ENCODE results near the gene MLH1.

Gene MLH1

DNA sequence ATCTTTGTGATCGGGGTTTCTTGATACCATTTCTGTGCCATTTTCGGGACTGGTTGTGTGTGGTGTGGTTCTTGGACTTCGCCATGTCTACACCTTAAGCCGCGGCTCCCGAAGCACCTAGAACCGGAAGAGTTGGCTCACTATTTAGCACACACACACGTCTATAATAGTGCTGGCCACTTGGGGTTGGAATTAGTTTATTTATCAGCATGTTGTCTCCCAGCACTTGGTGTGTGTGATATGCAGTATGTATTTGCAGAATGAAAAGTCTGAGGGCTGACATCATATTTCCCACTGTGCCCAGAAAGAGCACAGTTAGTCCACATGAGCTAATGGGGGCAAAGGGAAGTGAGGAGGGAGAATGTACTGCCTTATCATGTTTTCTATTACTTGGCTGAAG lies 23.6 kb downstream of the MLH1 start:
- DNase-seq = no peak
- ChIA-PET CTCF (no interaction called here), POLR2A (no interaction called here)
- Histone ChIP-seq H3K9me3 (ENCODE audit: control extremely low read depth in 1 of 5, control insufficient read depth in 4 of 5, insufficient read depth in 2 of 5, low read depth in 1 of 5, low read length in 4 of 5) (no peaks in the 10 kb centered on the region), H3K4me3 (ENCODE audit: control insufficient read depth in 1 of 7, extremely low read depth in 1 of 7, insufficient read depth in 4 of 7, low read depth in 2 of 7, low read length in 6 of 7) (no peak overlapping the region), H3K36me3 (ENCODE audit: control insufficient read depth in 4 of 4, insufficient read depth in 4 of 4, low read length in 3 of 4) (peaks cover 38 to 80% (median 59%) of the 10 kb centered on the region in 4 experiments), H3K27ac (ENCODE audit: insufficient read depth in 1 of 2, low read depth in 1 of 2, low read length in 2 of 2, poor library complexity in 1 of 2, severe bottlenecking in 2 of 2) (no peak overlapping the region), H3K4me1 (ENCODE audit: control extremely low read depth in 1 of 4, control insufficient read depth in 4 of 4, insufficient read depth in 4 of 4, low read length in 3 of 4) (no peaks in the 10 kb centered on the region), H3K27me3 (replicated peaks in 2 of 5; ENCODE audit: control insufficient read depth in 4 of 5, insufficient read depth in 5 of 5, low read length in 4 of 5) (no peaks in the 10 kb centered on the region)
- 90% methylated on average over 2 of the region's 8 CpGs for WGBS (ENCODE audit: insufficient coverage)

DNA sequence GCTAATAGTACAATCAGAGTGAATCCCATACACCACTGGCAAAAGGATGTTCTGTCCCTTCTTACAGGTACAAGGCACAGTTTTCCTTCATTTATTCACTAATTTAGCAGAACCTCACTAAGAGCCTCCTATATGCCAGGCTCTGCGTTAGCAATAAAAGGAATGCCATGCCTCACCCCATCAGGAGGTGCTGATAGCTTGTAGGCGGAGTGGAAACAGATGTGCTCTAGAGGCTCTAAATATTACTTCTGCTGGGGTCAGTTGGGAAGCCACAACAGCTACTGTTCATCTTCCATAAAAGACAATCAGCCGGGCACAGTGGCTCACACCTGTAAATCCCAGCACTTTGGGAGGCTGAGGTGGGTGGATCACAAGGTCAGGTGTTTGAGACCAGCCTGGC lies 24.4 kb downstream of the MLH1 start:
- Histone ChIP-seq H3K27me3 (replicated peaks in 2 of 5; ENCODE audit: control insufficient read depth in 4 of 5, insufficient read depth in 5 of 5, low read length in 4 of 5) (no peaks in the 10 kb centered on the region), H3K27ac (ENCODE audit: insufficient read depth in 1 of 2, low read depth in 1 of 2, low read length in 2 of 2, poor library complexity in 1 of 2, severe bottlenecking in 2 of 2) (no peak overlapping the region), H3K4me3 (ENCODE audit: control insufficient read depth in 1 of 7, extremely low read depth in 1 of 7, insufficient read depth in 4 of 7, low read depth in 2 of 7, low read length in 6 of 7) (no peak overlapping the region), H3K4me1 (ENCODE audit: control extremely low read depth in 1 of 4, control insufficient read depth in 4 of 4, insufficient read depth in 4 of 4, low read length in 3 of 4) (no peaks in the 10 kb centered on the region), H3K36me3 (ENCODE audit: control insufficient read depth in 4 of 4, insufficient read depth in 4 of 4, low read length in 3 of 4) (peaks cover 43 to 80% (median 60%) of the 10 kb centered on the region in 4 experiments), H3K9me3 (ENCODE audit: control extremely low read depth in 1 of 5, control insufficient read depth in 4 of 5, insufficient read depth in 2 of 5, low read depth in 1 of 5, low read length in 4 of 5) (no peaks in the 10 kb centered on the region)
- POLR2A ChIA-PET = interaction anchor here (0.6 to 0.7 kb wide), 2 partner anchors 170 to 974 kb away, joined by 4 read pairs; no protein-coding TSS in a partner anchor
- no peak for DNase-seq
- 96% methylated on average over 3 of the region's 3 CpGs for WGBS (ENCODE audit: insufficient coverage)
- CTCF ChIA-PET = no interaction called here

DNA sequence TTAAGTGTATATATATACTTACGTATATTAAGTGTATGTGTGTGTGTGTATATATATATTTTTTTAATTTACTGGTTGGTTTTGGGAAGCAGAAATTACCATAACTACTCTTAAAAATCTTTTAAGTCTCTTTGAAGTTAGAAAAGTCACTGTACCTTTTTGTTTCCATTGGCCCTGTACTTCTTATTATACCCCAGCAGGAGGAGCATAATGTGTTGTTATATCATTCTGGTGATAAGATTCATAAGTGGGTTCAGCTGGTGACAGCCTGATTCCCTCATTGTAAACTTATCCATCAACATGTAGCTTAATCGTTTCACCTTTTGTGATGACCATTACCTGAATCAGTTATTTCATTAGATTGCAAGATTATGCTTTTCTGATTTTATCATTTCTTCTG lies 30.8 kb downstream of the MLH1 start:
- WGBS (ENCODE audit: insufficient coverage) = no CpG with 5 or more reads among the region's 2 CpGs
- peak; percentile 19 to 58 (median 49) for DNase-seq
- Histone ChIP-seq H3K27ac (ENCODE audit: insufficient read depth in 1 of 2, low read depth in 1 of 2, low read length in 2 of 2, poor library complexity in 1 of 2, severe bottlenecking in 2 of 2) (no peak overlapping the region), H3K4me3 (ENCODE audit: control insufficient read depth in 1 of 7, extremely low read depth in 1 of 7, insufficient read depth in 4 of 7, low read depth in 2 of 7, low read length in 6 of 7) (no peak overlapping the region), H3K27me3 (replicated peaks in 2 of 5; ENCODE audit: control insufficient read depth in 4 of 5, insufficient read depth in 5 of 5, low read length in 4 of 5) (no peaks in the 10 kb centered on the region), H3K9me3 (ENCODE audit: control extremely low read depth in 1 of 5, control insufficient read depth in 4 of 5, insufficient read depth in 2 of 5, low read depth in 1 of 5, low read length in 4 of 5) (peaks cover 0 to 8% (median 0%) of the 10 kb centered on the region in 5 experiments), H3K36me3 (ENCODE audit: control insufficient read depth in 4 of 4, insufficient read depth in 4 of 4, low read length in 3 of 4) (peaks cover 51 to 83% (median 67%) of the 10 kb centered on the region in 4 experiments), H3K4me1 (ENCODE audit: control extremely low read depth in 1 of 4, control insufficient read depth in 4 of 4, insufficient read depth in 4 of 4, low read length in 3 of 4) (peaks cover 0 to 9% (median 0%) of the 10 kb centered on the region in 4 experiments)
- POLR2A ChIA-PET = no interaction called here
- CTCF ChIA-PET = interaction anchor here (0.9 to 2.2 kb wide), 11 partner anchors 9 to 200 kb away, joined by 3 to 12 read pairs (median 3); no protein-coding TSS in a partner anchor

DNA sequence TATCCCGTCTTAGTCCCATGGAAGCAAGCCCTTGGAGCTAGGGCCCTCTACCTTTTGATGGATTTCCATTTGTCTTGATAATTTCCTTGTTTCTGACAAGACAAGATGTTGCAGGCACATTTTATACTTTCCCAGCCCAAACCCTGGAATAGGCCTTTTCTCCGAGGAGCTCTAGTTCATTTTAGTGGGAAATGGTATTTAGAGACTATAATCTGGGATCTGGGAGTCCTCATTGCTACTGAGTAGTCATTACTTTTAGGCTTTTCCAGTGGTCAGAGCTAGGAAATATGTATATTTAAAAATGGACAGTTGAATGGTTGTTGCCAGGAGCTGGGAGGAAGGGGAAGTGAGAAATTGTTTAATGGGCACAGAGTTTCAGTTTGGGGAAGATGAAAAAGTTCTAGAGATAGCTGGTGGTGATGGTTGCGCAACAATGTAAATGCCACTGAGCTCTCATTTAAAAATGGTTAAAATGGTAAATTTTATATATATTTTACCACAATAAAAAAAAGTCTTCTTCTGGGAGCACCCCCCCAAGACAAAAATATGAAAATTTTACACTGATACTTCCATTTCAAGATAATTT lies 31.6 kb downstream of the MLH1 start:
- Histone ChIP-seq H3K27me3 (replicated peaks in 2 of 5; ENCODE audit: control insufficient read depth in 4 of 5, insufficient read depth in 5 of 5, low read length in 4 of 5) (no peaks in the 10 kb centered on the region), H3K4me3 (ENCODE audit: control insufficient read depth in 1 of 7, extremely low read depth in 1 of 7, insufficient read depth in 4 of 7, low read depth in 2 of 7, low read length in 6 of 7) (peak overlapping the region in 1 of 7 experiments; percentile 19), H3K36me3 (ENCODE audit: control insufficient read depth in 4 of 4, insufficient read depth in 4 of 4, low read length in 3 of 4) (peaks cover 51 to 84% (median 65%) of the 10 kb centered on the region in 4 experiments), H3K4me1 (ENCODE audit: control extremely low read depth in 1 of 4, control insufficient read depth in 4 of 4, insufficient read depth in 4 of 4, low read length in 3 of 4) (peaks cover 0 to 9% (median 0%) of the 10 kb centered on the region in 4 experiments), H3K9me3 (ENCODE audit: control extremely low read depth in 1 of 5, control insufficient read depth in 4 of 5, insufficient read depth in 2 of 5, low read depth in 1 of 5, low read length in 4 of 5) (peaks cover 0 to 8% (median 0%) of the 10 kb centered on the region in 5 experiments), H3K27ac (ENCODE audit: insufficient read depth in 1 of 2, low read depth in 1 of 2, low read length in 2 of 2, poor library complexity in 1 of 2, severe bottlenecking in 2 of 2) (no peak overlapping the region)
- DNase-seq = peak in 2 of 3 donors; percentile 38 to 42
- POLR2A ChIA-PET = no interaction called here
- WGBS (ENCODE audit: insufficient coverage) = 100% methylated on average over 1 of the region's 3 CpGs
- CTCF ChIA-PET = interaction anchor here (0.9 to 2.2 kb wide), 10 partner anchors 8 to 199 kb away, joined by 3 to 12 read pairs (median 3); no protein-coding TSS in a partner anchor

DNA sequence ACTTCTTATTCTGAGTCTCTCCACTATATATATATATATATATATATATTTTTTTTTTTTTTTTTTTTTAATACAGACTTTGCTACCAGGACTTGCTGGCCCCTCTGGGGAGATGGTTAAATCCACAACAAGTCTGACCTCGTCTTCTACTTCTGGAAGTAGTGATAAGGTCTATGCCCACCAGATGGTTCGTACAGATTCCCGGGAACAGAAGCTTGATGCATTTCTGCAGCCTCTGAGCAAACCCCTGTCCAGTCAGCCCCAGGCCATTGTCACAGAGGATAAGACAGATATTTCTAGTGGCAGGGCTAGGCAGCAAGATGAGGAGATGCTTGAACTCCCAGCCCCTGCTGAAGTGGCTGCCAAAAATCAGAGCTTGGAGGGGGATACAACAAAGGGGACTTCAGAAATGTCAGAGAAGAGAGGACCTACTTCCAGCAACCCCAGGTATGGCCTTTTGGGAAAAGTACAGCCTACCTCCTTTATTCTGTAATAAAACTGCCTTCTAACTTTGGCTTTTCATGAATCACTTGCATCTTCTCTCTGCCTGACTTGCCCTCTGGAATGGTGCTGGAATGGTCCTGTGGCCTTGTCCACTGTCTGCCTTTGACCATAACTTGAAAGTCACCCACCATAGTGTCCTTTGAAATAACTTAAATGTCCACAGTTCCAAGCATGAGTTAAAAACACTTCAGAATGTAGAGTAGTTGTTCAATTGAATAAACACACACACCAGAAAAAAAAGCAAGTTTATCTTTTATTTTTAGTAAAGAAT lies 32.4 kb downstream of the MLH1 start:
- Histone ChIP-seq H3K27ac (ENCODE audit: insufficient read depth in 1 of 2, low read depth in 1 of 2, low read length in 2 of 2, poor library complexity in 1 of 2, severe bottlenecking in 2 of 2) (no peak overlapping the region), H3K36me3 (ENCODE audit: control insufficient read depth in 4 of 4, insufficient read depth in 4 of 4, low read length in 3 of 4) (peaks cover 44 to 83% (median 61%) of the 10 kb centered on the region in 4 experiments), H3K4me3 (ENCODE audit: control insufficient read depth in 1 of 7, extremely low read depth in 1 of 7, insufficient read depth in 4 of 7, low read depth in 2 of 7, low read length in 6 of 7) (no peak overlapping the region), H3K27me3 (replicated peaks in 2 of 5; ENCODE audit: control insufficient read depth in 4 of 5, insufficient read depth in 5 of 5, low read length in 4 of 5) (no peaks in the 10 kb centered on the region), H3K4me1 (ENCODE audit: control extremely low read depth in 1 of 4, control insufficient read depth in 4 of 4, insufficient read depth in 4 of 4, low read length in 3 of 4) (peaks cover 0 to 9% (median 0%) of the 10 kb centered on the region in 4 experiments), H3K9me3 (ENCODE audit: control extremely low read depth in 1 of 5, control insufficient read depth in 4 of 5, insufficient read depth in 2 of 5, low read depth in 1 of 5, low read length in 4 of 5) (peaks cover 0 to 8% (median 0%) of the 10 kb centered on the region in 5 experiments)
- ChIA-PET CTCF (interaction anchor here (0.6 to 2.2 kb wide), 2 partner anchors 10 to 290 kb away, joined by 3 to 9 read pairs; no protein-coding TSS in a partner anchor), POLR2A (no interaction called here)
- peak in 2 of 3 donors; percentile 9 to 20 for DNase-seq
- 100% methylated on average over 1 of the region's 3 CpGs for WGBS (ENCODE audit: insufficient coverage)

DNA sequence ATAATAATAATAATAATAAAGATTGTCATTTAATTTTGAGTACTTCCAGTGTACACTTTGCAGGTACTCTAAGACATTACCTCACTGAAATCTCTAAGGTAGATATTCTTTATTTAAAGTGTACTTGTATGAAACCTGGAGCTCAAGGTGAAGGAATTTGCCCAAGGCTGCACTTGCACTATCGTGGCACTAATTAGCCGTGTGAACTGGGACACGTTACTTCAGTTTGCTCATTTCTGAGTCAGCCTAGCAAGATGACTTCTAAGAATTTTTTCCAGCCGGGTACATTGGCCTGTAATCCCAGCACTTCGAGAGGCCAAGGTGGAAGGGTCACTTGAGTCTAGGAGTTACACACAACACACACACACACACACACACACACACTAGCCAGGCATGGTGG lies 33.5 kb downstream of the MLH1 start:
- Histone ChIP-seq H3K9me3 (ENCODE audit: control extremely low read depth in 1 of 5, control insufficient read depth in 4 of 5, insufficient read depth in 2 of 5, low read depth in 1 of 5, low read length in 4 of 5) (peaks cover 0 to 8% (median 0%) of the 10 kb centered on the region in 5 experiments), H3K27me3 (replicated peaks in 2 of 5; ENCODE audit: control insufficient read depth in 4 of 5, insufficient read depth in 5 of 5, low read length in 4 of 5) (no peaks in the 10 kb centered on the region), H3K27ac (ENCODE audit: insufficient read depth in 1 of 2, low read depth in 1 of 2, low read length in 2 of 2, poor library complexity in 1 of 2, severe bottlenecking in 2 of 2) (no peak overlapping the region), H3K36me3 (ENCODE audit: control insufficient read depth in 4 of 4, insufficient read depth in 4 of 4, low read length in 3 of 4) (peaks cover 33 to 83% (median 58%) of the 10 kb centered on the region in 4 experiments), H3K4me1 (ENCODE audit: control extremely low read depth in 1 of 4, control insufficient read depth in 4 of 4, insufficient read depth in 4 of 4, low read length in 3 of 4) (peaks cover 0 to 9% (median 0%) of the 10 kb centered on the region in 4 experiments), H3K4me3 (ENCODE audit: control insufficient read depth in 1 of 7, extremely low read depth in 1 of 7, insufficient read depth in 4 of 7, low read depth in 2 of 7, low read length in 6 of 7) (no peak overlapping the region)
- 95% methylated on average over 3 of the region's 5 CpGs for WGBS (ENCODE audit: insufficient coverage)
- ChIA-PET CTCF (interaction anchor here (0.9 kb wide), 1 partner anchor 201 kb away, joined by 3 read pairs; no protein-coding TSS in a partner anchor), POLR2A (no interaction called here)
- no peak for DNase-seq
